OCI-LY7 (cell line): ENCODE data around the gene OR6Q1.

Experiments
- CTCF ChIP-seq: fragments of 200-600 bp; sonication (generic); conservative IDR thresholded peaks from 2 replicates; pipeline ENCODE4 v1.5.1; 2014; ENCODE audit warnings: mild to moderate bottlenecking, antibody characterized with exemption, low read length, moderate library complexity, mixed read lengths
- EZH2phosphoT487 ChIP-seq: fragments of 200-600 bp; sonication (generic); IDR thresholded peaks from 2 replicates; pipeline ENCODE4 v1.6.1; 2018; ENCODE audit warnings: low read depth, borderline replicate concordance, mild to moderate bottlenecking, mixed run types, antibody characterized with exemption, low read length, moderate library complexity, mixed read lengths

- TF ChIP-seq CTCF (no peak), EZH2phosphoT487 (no peak)
These were observed 48.0 kb upstream of the OR6Q1 start for GRCh38 chr11:57982776-57983175.
